ENCODE measurements around the gene AR. TPM values are rescaled to one million over a fixed set of nuclear protein-coding genes. Genes with fewer than 3 reads are reported as not detected.

The AR gene
- polyA plus RNA-seq, 1 donor (not counting 4 experiments of a cell fraction or from before 2014, with no cell fraction given), result 0.47 TPM

- no peaks in the 10 kb centered on the region for H3K79me2 ChIP-seq (ENCODE audit: control insufficient read depth, insufficient read depth, low read length)
- no peaks in the 10 kb centered on the region for H3K9me3 ChIP-seq (ENCODE audit: control insufficient read depth, low read depth, low read length)
- H3K4me1 ChIP-seq (ENCODE audit: control insufficient read depth, extremely low read depth, insufficient read depth, low read length), result no peaks in the 10 kb centered on the region
- TF ChIP-seq EZH2 (IDR thresholded peaks at IDR 0.05; ENCODE audit: low read length) (no peak), CTCF (optimal IDR thresholded peaks at IDR 0.05 in 1 of 3, IDR thresholded peaks at IDR 0.05 in 1 of 3, conservative IDR thresholded peaks at IDR 0.05 in 1 of 3; ENCODE audit: extremely low read depth in 1 of 3, insufficient read depth in 2 of 3, low read length in 3 of 3) (no peak)
- H2AFZ ChIP-seq (ENCODE audit: control insufficient read depth, low read length), result no peak overlapping the region
- H3K27ac ChIP-seq (ENCODE audit: control insufficient read depth, insufficient read depth, low read length), result no peak overlapping the region
- dilution Hi-C loops (cut with MboI; ENCODE audit: extremely low pct_ligation_motif_present, low sequenced_read_pairs), result no loop called here
- H3K36me3 ChIP-seq (ENCODE audit: control insufficient read depth in 2 of 2, extremely low read depth in 1 of 2, insufficient read depth in 2 of 2, low read length in 2 of 2), result no peaks in the 10 kb centered on the region
- DNase-seq (ENCODE audit: low read depth, low spot score) (no peak), FAIRE-seq (no peak)
- no peak overlapping the region for H3K4me3 ChIP-seq (ENCODE audit: control insufficient read depth in 2 of 3, extremely low read depth in 1 of 3, insufficient read depth in 2 of 3, low read depth in 1 of 3, low read length in 3 of 3)
- no peak overlapping the region for H3K9ac ChIP-seq (ENCODE audit: control insufficient read depth, extremely low read depth, insufficient read depth, low read length)
- H3K9me1 ChIP-seq (ENCODE audit: control insufficient read depth, extremely low read depth, insufficient read depth, low read length), result no peaks in the 10 kb centered on the region
- no peak overlapping the region for H3K4me2 ChIP-seq (ENCODE audit: control insufficient read depth, extremely low read depth, insufficient read depth, low read depth, low read length)
- no peaks in the 10 kb centered on the region for H3K27me3 ChIP-seq (ENCODE audit: control insufficient read depth, extremely low read depth, insufficient read depth, low read length)
- no peaks in the 10 kb centered on the region for H4K20me1 ChIP-seq (ENCODE audit: control insufficient read depth, extremely low read depth, insufficient read depth, low read length)
Observed at GRCh38 chrX:67734111-67734753, 190.4 kb downstream of the AR start.

GRCh38 chrX:67749536-67749935 is 205.7 kb downstream of the AR start:
- H4K20me1 ChIP-seq (ENCODE audit: control insufficient read depth, extremely low read depth, insufficient read depth, low read length), result no peaks in the 10 kb centered on the region
- no peaks in the 10 kb centered on the region for H3K9me1 ChIP-seq (ENCODE audit: control insufficient read depth, extremely low read depth, insufficient read depth, low read length)
- H3K79me2 ChIP-seq (ENCODE audit: control insufficient read depth, insufficient read depth, low read length), result no peaks in the 10 kb centered on the region
- DNase-seq (ENCODE audit: low read depth, low spot score) (no peak), FAIRE-seq (no peak)
- no peak overlapping the region for H3K4me3 ChIP-seq (ENCODE audit: control insufficient read depth in 2 of 3, extremely low read depth in 1 of 3, insufficient read depth in 2 of 3, low read depth in 1 of 3, low read length in 3 of 3)
- H3K36me3 ChIP-seq (ENCODE audit: control insufficient read depth in 2 of 2, extremely low read depth in 1 of 2, insufficient read depth in 2 of 2, low read length in 2 of 2), result no peaks in the 10 kb centered on the region
- no peak overlapping the region for H3K27ac ChIP-seq (ENCODE audit: control insufficient read depth, insufficient read depth, low read length)
- no peaks in the 10 kb centered on the region for H3K4me1 ChIP-seq (ENCODE audit: control insufficient read depth, extremely low read depth, insufficient read depth, low read length)
- H3K4me2 ChIP-seq (ENCODE audit: control insufficient read depth, extremely low read depth, insufficient read depth, low read depth, low read length), result no peak overlapping the region
- H3K27me3 ChIP-seq (ENCODE audit: control insufficient read depth, extremely low read depth, insufficient read depth, low read length), result no peaks in the 10 kb centered on the region
- no peak overlapping the region for H2AFZ ChIP-seq (ENCODE audit: control insufficient read depth, low read length)
- no peak overlapping the region for H3K9ac ChIP-seq (ENCODE audit: control insufficient read depth, extremely low read depth, insufficient read depth, low read length)
- dilution Hi-C loops (cut with MboI; ENCODE audit: extremely low pct_ligation_motif_present, low sequenced_read_pairs), result no loop called here
- H3K9me3 ChIP-seq (ENCODE audit: control insufficient read depth, low read depth, low read length), result no peaks in the 10 kb centered on the region
- TF ChIP-seq EZH2 (IDR thresholded peaks at IDR 0.05; ENCODE audit: low read length), result no peak
- TF ChIP-seq CTCF (optimal IDR thresholded peaks at IDR 0.05 in 1 of 3, IDR thresholded peaks at IDR 0.05 in 1 of 3, conservative IDR thresholded peaks at IDR 0.05 in 1 of 3; ENCODE audit: extremely low read depth in 1 of 3, insufficient read depth in 2 of 3, low read length in 3 of 3), result no peak
